BLaER1 treated with 17β-estradiol and CSF1 and Interleukin-3, amounts not matched to agents 10 nM and 100 nM (cell line): ENCODE data around the gene SART1.

Experiments
- H3K27ac ChIP-seq, 11 experiments: shearing (Covaris generic); formaldehyde crosslinking; 2 replicates each; pipeline ENCODE4 v1.8.1; 2022
- H3K27me3 ChIP-seq, 11 experiments: shearing (Covaris generic); formaldehyde crosslinking; 2 replicates each; pipeline ENCODE4 v1.8.1; 2022
- H3K36me3 ChIP-seq, 11 experiments: shearing (Covaris generic); formaldehyde crosslinking; 2 replicates each; pipeline ENCODE4 v1.8.1; 2022
- H3K4me1 ChIP-seq, 10 experiments: shearing (Covaris generic); formaldehyde crosslinking; 2 replicates each; pipeline ENCODE4 v1.8.1; 2022
- H3K4me2 ChIP-seq, 11 experiments: shearing (Covaris generic); formaldehyde crosslinking; 2 replicates each; pipeline ENCODE4 v1.8.1; 2022
- H3K4me3 ChIP-seq, 10 experiments: shearing (Covaris generic); formaldehyde crosslinking; 2 replicates each; pipeline ENCODE4 v1.8.1; 2022
- H3K9ac ChIP-seq, 11 experiments: shearing (Covaris generic); formaldehyde crosslinking; 2 replicates each; pipeline ENCODE4 v1.8.1; 2022
- H3K9me3 ChIP-seq, 11 experiments: shearing (Covaris generic); formaldehyde crosslinking; replicated peaks in 1 of 11; 2 replicates each; pipeline ENCODE4 v1.8.1; 2022
- H4K20me1 ChIP-seq, 11 experiments: shearing (Covaris generic); formaldehyde crosslinking; 2 replicates each; pipeline ENCODE4 v1.8.1; 2022
- Cebpa-rat ChIP-seq, 11 experiments: shearing (Covaris generic); IDR thresholded peaks; 2 replicates each; pipeline ENCODE4 v1.8.1; 2022

Gene SART1

DNA sequence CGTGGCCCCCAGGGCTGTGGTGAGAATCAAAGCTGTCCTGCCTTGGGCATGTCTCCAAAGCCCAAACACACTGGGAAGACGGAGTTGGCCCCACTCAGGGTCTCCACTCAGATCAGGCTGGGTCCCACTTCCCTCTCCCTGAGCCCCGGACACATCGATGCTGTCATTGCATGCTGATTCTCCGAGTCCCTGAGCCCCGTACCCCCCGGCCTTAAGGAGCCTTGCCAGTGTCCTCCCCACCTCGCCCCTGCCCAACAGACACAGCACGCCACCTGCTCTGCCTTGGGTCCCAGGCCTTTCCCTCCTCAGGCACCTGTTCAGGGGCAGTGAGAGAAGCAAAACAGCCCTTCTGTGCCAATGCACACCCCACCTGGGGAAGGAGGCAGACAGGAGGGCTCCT is 25.8 kb downstream of the SART1 start:
- no peaks in the 10 kb centered on the region for H3K9me3 ChIP-seq
- no peak for TF ChIP-seq Cebpa-rat (IDR thresholded peaks at IDR 0.05)

GRCh38 chr11:65988791-65989592 is 27.5 kb downstream of the SART1 start:
- H3K4me3 ChIP-seq = no peak overlapping the region
- no peaks in the 10 kb centered on the region for H3K9me3 ChIP-seq

More for the DNA sequence above, 25.8 kb downstream of the SART1 start:
- Histone ChIP-seq H3K4me3 (no peak overlapping the region), H3K36me3 (peaks cover 0 to 41% (median 12%) of the 10 kb centered on the region in 11 experiments; a peak in 13 of 22 replicates), H3K27ac (no peak overlapping the region), H3K4me2 (no peak overlapping the region; a peak in 2 of 22 replicates), H4K20me1 (no peaks in the 10 kb centered on the region; a peak in 1 of 22 replicates), H3K9ac (peak overlapping the region in 2 of 11 experiments; percentile 39 to 50; a peak in 5 of 22 replicates), H3K4me1 (peaks cover 0 to 29% (median 5%) of the 10 kb centered on the region in 10 experiments; a peak in 12 of 20 replicates), H3K27me3 (no peaks in the 10 kb centered on the region)

DNA sequence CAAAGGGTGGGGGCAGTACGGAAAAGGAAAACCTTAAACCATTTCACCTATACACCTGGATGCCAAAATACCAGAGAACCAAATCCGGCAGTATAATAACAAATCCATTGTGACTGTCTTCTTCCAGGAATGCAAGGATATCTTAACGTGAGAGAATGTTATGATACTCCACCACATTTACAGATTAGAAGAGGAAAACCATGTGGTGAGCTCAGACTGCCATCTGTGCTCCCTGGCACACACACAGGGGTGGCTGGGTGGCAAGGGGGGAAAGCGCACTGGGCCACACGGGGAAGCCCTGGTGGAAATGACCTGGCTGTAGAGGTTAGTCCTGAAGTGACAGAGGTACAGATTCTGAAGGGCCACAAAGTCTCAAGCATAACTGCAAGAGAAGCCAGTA is 30.5 kb downstream of the SART1 start:
- TF ChIP-seq Cebpa-rat (IDR thresholded peaks at IDR 0.05) = no peak
- H3K9me3 ChIP-seq = no peaks in the 10 kb centered on the region
- no peaks in the 10 kb centered on the region for H3K27me3 ChIP-seq
- H3K4me1 ChIP-seq = peaks cover 0 to 13% (median 5%) of the 10 kb centered on the region in 10 experiments; a peak in 10 of 20 replicates
- peaks cover 0 to 7% (median 4%) of the 10 kb centered on the region in 11 experiments; a peak in 9 of 22 replicates for H4K20me1 ChIP-seq
- no peak overlapping the region for H3K27ac ChIP-seq
- H3K4me2 ChIP-seq = no peak overlapping the region
- peaks cover 4 to 64% (median 34%) of the 10 kb centered on the region in 11 experiments for H3K36me3 ChIP-seq
- peak overlapping the region in 1 of 11 experiments; percentile 4; a peak in 2 of 22 replicates for H3K9ac ChIP-seq
- H3K4me3 ChIP-seq = no peak overlapping the region

More at GRCh38 chr11:65988791-65989592, 27.5 kb downstream of the SART1 start:
- peak overlapping the region in 4 of 11 experiments; percentile 19 to 24 (median 20); a peak in 5 of 22 replicates for H3K4me2 ChIP-seq
- peak overlapping the region in 1 of 11 experiments; percentile 18; a peak in 1 of 22 replicates for H3K27ac ChIP-seq
- H3K9ac ChIP-seq = no peak overlapping the region; a peak in 3 of 22 replicates
- no peaks in the 10 kb centered on the region; a peak in 1 of 22 replicates for H4K20me1 ChIP-seq
- TF ChIP-seq Cebpa-rat (IDR thresholded peaks at IDR 0.05) = no peak
- peaks cover 0 to 48% (median 12%) of the 10 kb centered on the region in 11 experiments; a peak in 13 of 22 replicates for H3K36me3 ChIP-seq
- H3K4me1 ChIP-seq = peaks cover 0 to 29% (median 5%) of the 10 kb centered on the region in 10 experiments; a peak in 12 of 20 replicates
- no peaks in the 10 kb centered on the region for H3K27me3 ChIP-seq

- Histone ChIP-seq H3K4me1 (peaks cover 8 to 20% (median 17%) of the 10 kb centered on the region in 10 experiments), H3K27me3 (no peaks in the 10 kb centered on the region), H3K27ac (no peak overlapping the region), H3K9ac (peak overlapping the region in 2 of 11 experiments; percentile 9 to 26; a peak in 1 of 22 replicates), H3K4me2 (no peak overlapping the region), H3K4me3 (no peak overlapping the region), H3K9me3 (no peaks in the 10 kb centered on the region), H3K36me3 (peaks cover 37 to 72% (median 56%) of the 10 kb centered on the region in 11 experiments), H4K20me1 (peaks cover 5 to 53% (median 31%) of the 10 kb centered on the region in 11 experiments; a peak in 18 of 22 replicates)
- no peak for TF ChIP-seq Cebpa-rat (IDR thresholded peaks at IDR 0.05)
Measured at GRCh38 chr11:65997286-65997685, 35.8 kb downstream of the SART1 start.

GRCh38 chr11:66001942-66002647 is 40.6 kb downstream of the SART1 start, which contains the start of the genes BANF1 and EIF1AD:
TSS of gene BANF1 (plus strand) at chr11:66002503. CDS start at chr11:66003251, 748 bp downstream.
TSS of gene EIF1AD (minus strand) at chr11:66002157. CDS start at chr11:66000389, 1,768 bp downstream.
- TF ChIP-seq Cebpa-rat (IDR thresholded peaks at IDR 0.05) = no peak
- Histone ChIP-seq H3K9ac (peak within 1 kb of the TSS; percentile 82 to 90 (median 86)), H3K9me3 (no peaks in the 10 kb centered on the region), H3K27me3 (no peaks in the 10 kb centered on the region), H4K20me1 (peaks cover 5 to 84% (median 40%) of the 10 kb centered on the region in 11 experiments; a peak in 20 of 22 replicates), H3K4me3 (peak within 1 kb of the TSS; percentile 67 to 97 (median 88)), H3K27ac (peak within 1 kb of the TSS; percentile 82 to 93 (median 85)), H3K4me2 (peak within 1 kb of the TSS; percentile 85 to 97 (median 91)), H3K4me1 (peaks cover 24 to 42% (median 38%) of the 10 kb centered on the region in 10 experiments), H3K36me3 (peaks cover 57 to 72% (median 63%) of the 10 kb centered on the region in 11 experiments)

GRCh38 chr11:66002648-66003225 is 41.2 kb downstream of the SART1 start:
- Histone ChIP-seq H3K4me3 (peak overlapping the region; percentile 67 to 97 (median 88)), H3K27ac (peak overlapping the region; percentile 82 to 93 (median 85); a peak in 21 of 22 replicates), H3K9ac (peak overlapping the region; percentile 82 to 90 (median 86)), H3K4me1 (peaks cover 24 to 47% (median 44%) of the 10 kb centered on the region in 10 experiments), H4K20me1 (peaks cover 5 to 81% (median 33%) of the 10 kb centered on the region in 11 experiments; a peak in 20 of 22 replicates), H3K4me2 (peak overlapping the region; percentile 73 to 97 (median 91)), H3K36me3 (peaks cover 51 to 65% (median 57%) of the 10 kb centered on the region in 11 experiments), H3K9me3 (no peaks in the 10 kb centered on the region), H3K27me3 (no peaks in the 10 kb centered on the region)
- TF ChIP-seq Cebpa-rat (IDR thresholded peaks at IDR 0.05) = no peak

GRCh38 chr11:66003291-66003690 is 41.8 kb downstream of the SART1 start:
- peak overlapping the region; percentile 82 to 90 (median 86) for H3K9ac ChIP-seq
- H3K4me3 ChIP-seq = peak overlapping the region; percentile 67 to 97 (median 88)
- peaks cover 26 to 53% (median 47%) of the 10 kb centered on the region in 10 experiments for H3K4me1 ChIP-seq
- peaks cover 45 to 60% (median 51%) of the 10 kb centered on the region in 11 experiments for H3K36me3 ChIP-seq
- H3K27ac ChIP-seq = peak overlapping the region in 10 of 11 experiments; percentile 27 to 93 (median 86); a peak in 19 of 22 replicates
- H4K20me1 ChIP-seq = peaks cover 5 to 76% (median 33%) of the 10 kb centered on the region in 11 experiments; a peak in 20 of 22 replicates
- H3K9me3 ChIP-seq = no peaks in the 10 kb centered on the region
- H3K4me2 ChIP-seq = peak overlapping the region; percentile 73 to 97 (median 91)
- H3K27me3 ChIP-seq = no peaks in the 10 kb centered on the region
- no peak for TF ChIP-seq Cebpa-rat (IDR thresholded peaks at IDR 0.05)

GRCh38 chr11:66004186-66004585 is 42.7 kb downstream of the SART1 start:
- Histone ChIP-seq H4K20me1 (peaks cover 5 to 67% (median 27%) of the 10 kb centered on the region in 11 experiments; a peak in 18 of 22 replicates), H3K9ac (peak overlapping the region in 4 of 11 experiments; percentile 24 to 44 (median 32); a peak in 4 of 22 replicates), H3K27ac (no peak overlapping the region), H3K9me3 (no peaks in the 10 kb centered on the region), H3K4me3 (no peak overlapping the region), H3K4me2 (peak overlapping the region in 1 of 11 experiments; percentile 94; a peak in 1 of 22 replicates), H3K36me3 (peaks cover 36 to 51% (median 42%) of the 10 kb centered on the region in 11 experiments), H3K27me3 (no peaks in the 10 kb centered on the region), H3K4me1 (peaks cover 34 to 61% (median 55%) of the 10 kb centered on the region in 10 experiments)
- no peak for TF ChIP-seq Cebpa-rat (IDR thresholded peaks at IDR 0.05)
